ENCODE data around the gene CDC14A.

Gene CDC14A

DNA sequence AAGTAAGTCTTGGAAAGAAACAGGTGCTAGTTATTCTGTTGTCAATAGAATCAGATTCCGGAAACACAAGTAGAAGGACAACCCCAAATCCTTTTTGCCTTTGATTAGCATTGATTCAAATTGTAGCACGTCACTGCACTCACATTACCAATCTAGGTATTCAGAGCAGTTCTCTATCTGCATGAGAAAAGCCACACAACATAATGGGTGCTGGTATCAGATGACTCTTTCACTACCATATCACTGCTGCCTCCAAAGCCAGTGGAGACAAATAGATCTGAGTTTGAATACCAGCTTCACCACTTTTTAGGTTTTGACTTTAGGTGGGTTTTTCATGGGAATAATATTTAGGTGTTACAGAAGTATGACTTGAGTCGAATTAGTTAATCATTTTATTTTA is 47.4 kb upstream of the CDC14A start:
- no peak overlapping the region for H3K9ac ChIP-seq (ENCODE audit: low read length)
- WGBS: 93% methylated on average over 2 of the region's 3 CpGs
- H3K4ac ChIP-seq (ENCODE audit: low read depth in 1 of 2, low read length in 2 of 2): no peak overlapping the region
- H3K4me3 ChIP-seq (ENCODE audit: insufficient read depth in 1 of 2, low read depth in 1 of 2, low read length in 2 of 2): no peak overlapping the region
- no peak overlapping the region for H4K91ac ChIP-seq (ENCODE audit: low read length)
- H3K27me3 ChIP-seq (ENCODE audit: control insufficient read depth in 1 of 2, insufficient read depth in 1 of 2, low read length in 2 of 2): no peaks in the 10 kb centered on the region
- DNase-seq: no peak
- no peaks in the 10 kb centered on the region for H3K36me3 ChIP-seq (ENCODE audit: control insufficient read depth in 1 of 2, insufficient read depth in 2 of 2, low read depth in 1 of 2, low read length in 2 of 2)
- no peak overlapping the region for H3K4me2 ChIP-seq (ENCODE audit: low read length, poor library complexity, severe bottlenecking)
- H2BK5ac ChIP-seq (ENCODE audit: low read depth, low read length, poor library complexity, severe bottlenecking): no peak overlapping the region
- H3K79me1 ChIP-seq (replicated peaks; ENCODE audit: low read length, poor library complexity, severe bottlenecking): no peaks in the 10 kb centered on the region
- no peak overlapping the region for H3K23ac ChIP-seq (ENCODE audit: low read length in 2 of 2)
- H2AK5ac ChIP-seq (ENCODE audit: low read length, severe bottlenecking): no peak overlapping the region
- H3K4me1 ChIP-seq (ENCODE audit: control insufficient read depth, insufficient read depth, low read depth, low read length): no peaks in the 10 kb centered on the region
- H3K9me3 ChIP-seq (ENCODE audit: control insufficient read depth, low read length): no peaks in the 10 kb centered on the region
- no peak overlapping the region for H4K8ac ChIP-seq (ENCODE audit: low read length)
- H3K18ac ChIP-seq (ENCODE audit: low read depth in 1 of 2, low read length in 2 of 2): no peak overlapping the region
- H3K27ac ChIP-seq (ENCODE audit: low read length, poor library complexity, severe bottlenecking): no peak overlapping the region
- H2BK120ac ChIP-seq (ENCODE audit: low read depth, low read length): no peak overlapping the region
- H2BK15ac ChIP-seq (ENCODE audit: low read depth, poor library complexity, severe bottlenecking): no peak overlapping the region
- H2BK12ac ChIP-seq (ENCODE audit: low read length in 2 of 2): no peak overlapping the region
- H3K14ac ChIP-seq (ENCODE audit: low read length in 2 of 2): no peak overlapping the region
- H2AFZ ChIP-seq (ENCODE audit: low read depth, low read length): no peak overlapping the region

DNA sequence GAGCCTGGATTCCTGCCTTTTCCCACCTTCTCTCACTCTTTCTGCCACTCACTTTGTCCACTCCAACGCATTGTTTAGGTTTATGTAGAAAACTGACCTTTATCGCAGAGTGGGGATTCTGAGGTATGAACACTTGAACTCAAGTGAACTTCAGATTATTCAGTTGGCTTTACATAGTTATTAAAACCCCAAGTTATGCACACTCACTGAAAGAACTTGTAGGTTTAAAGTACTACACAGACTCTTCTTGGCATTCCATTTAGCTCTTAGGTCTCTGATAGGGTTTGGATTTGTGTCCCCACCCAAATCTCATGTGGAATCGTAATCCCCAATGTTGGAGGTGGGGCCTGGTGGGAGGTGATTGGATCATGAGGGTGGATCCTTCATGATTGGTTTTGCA is 46.4 kb upstream of the CDC14A start:
- no peak overlapping the region for H3K4ac ChIP-seq (ENCODE audit: low read depth in 1 of 2, low read length in 2 of 2)
- no peaks in the 10 kb centered on the region for H3K9me3 ChIP-seq (ENCODE audit: control insufficient read depth, low read length)
- H2AK5ac ChIP-seq (ENCODE audit: low read length, severe bottlenecking): no peak overlapping the region
- H3K18ac ChIP-seq (ENCODE audit: low read depth in 1 of 2, low read length in 2 of 2): no peak overlapping the region
- no peak overlapping the region for H4K91ac ChIP-seq (ENCODE audit: low read length)
- DNase-seq: no peak
- no peak overlapping the region for H2AFZ ChIP-seq (ENCODE audit: low read depth, low read length)
- H3K4me3 ChIP-seq (ENCODE audit: insufficient read depth in 1 of 2, low read depth in 1 of 2, low read length in 2 of 2): no peak overlapping the region
- no peaks in the 10 kb centered on the region for H3K36me3 ChIP-seq (ENCODE audit: control insufficient read depth in 1 of 2, insufficient read depth in 2 of 2, low read depth in 1 of 2, low read length in 2 of 2)
- H3K4me2 ChIP-seq (ENCODE audit: low read length, poor library complexity, severe bottlenecking): no peak overlapping the region
- H3K14ac ChIP-seq (ENCODE audit: low read length in 2 of 2): no peak overlapping the region
- no peak overlapping the region for H3K23ac ChIP-seq (ENCODE audit: low read length in 2 of 2)
- no peak overlapping the region for H2BK5ac ChIP-seq (ENCODE audit: low read depth, low read length, poor library complexity, severe bottlenecking)
- no peak overlapping the region for H2BK15ac ChIP-seq (ENCODE audit: low read depth, poor library complexity, severe bottlenecking)
- H4K8ac ChIP-seq (ENCODE audit: low read length): no peak overlapping the region
- H2BK12ac ChIP-seq (ENCODE audit: low read length in 2 of 2): no peak overlapping the region
- H3K4me1 ChIP-seq (ENCODE audit: control insufficient read depth, insufficient read depth, low read depth, low read length): no peaks in the 10 kb centered on the region
- 67% methylated on average over 1 of the region's 3 CpGs for WGBS
- no peak overlapping the region for H2BK120ac ChIP-seq (ENCODE audit: low read depth, low read length)
- no peak overlapping the region for H3K9ac ChIP-seq (ENCODE audit: low read length)
- H3K27ac ChIP-seq (ENCODE audit: low read length, poor library complexity, severe bottlenecking): no peak overlapping the region
- H3K27me3 ChIP-seq (ENCODE audit: control insufficient read depth in 1 of 2, insufficient read depth in 1 of 2, low read length in 2 of 2): no peaks in the 10 kb centered on the region
- no peaks in the 10 kb centered on the region for H3K79me1 ChIP-seq (replicated peaks; ENCODE audit: low read length, poor library complexity, severe bottlenecking)

DNA sequence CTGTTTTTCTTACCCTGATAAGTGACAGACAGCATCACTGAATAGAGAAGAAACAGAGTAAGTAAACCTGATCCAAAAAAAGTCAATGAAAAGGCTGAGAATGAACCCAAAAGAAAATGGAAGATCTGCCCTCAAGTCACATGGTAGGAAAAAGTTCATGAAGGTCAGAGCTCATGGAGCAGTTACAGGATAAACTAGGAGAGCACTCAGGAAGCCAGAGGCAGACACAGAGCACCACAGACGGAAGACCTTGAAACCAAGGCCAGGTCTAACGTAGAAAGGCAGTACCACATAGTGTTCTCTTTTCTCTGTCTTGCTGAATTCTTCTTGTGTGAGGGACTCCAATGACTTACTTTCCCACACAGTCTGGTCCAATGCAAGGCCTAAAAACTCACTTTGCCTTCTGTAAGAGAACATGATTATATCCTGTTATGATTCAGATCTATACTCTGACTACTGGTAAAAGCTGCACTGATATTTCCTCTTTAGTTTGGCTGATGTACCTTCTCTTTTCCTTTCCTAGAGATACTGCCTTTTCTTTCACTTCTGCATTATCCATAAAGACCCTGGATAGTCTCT is 45.5 kb upstream of the CDC14A start:
- Histone ChIP-seq H3K4me3 (ENCODE audit: insufficient read depth in 1 of 2, low read depth in 1 of 2, low read length in 2 of 2) (no peak overlapping the region), H3K4ac (ENCODE audit: low read depth in 1 of 2, low read length in 2 of 2) (no peak overlapping the region), H3K27ac (ENCODE audit: low read length, poor library complexity, severe bottlenecking) (no peak overlapping the region), H3K18ac (ENCODE audit: low read depth in 1 of 2, low read length in 2 of 2) (no peak overlapping the region), H2BK15ac (ENCODE audit: low read depth, poor library complexity, severe bottlenecking) (no peak overlapping the region), H3K9me3 (ENCODE audit: control insufficient read depth, low read length) (no peaks in the 10 kb centered on the region), H2AFZ (ENCODE audit: low read depth, low read length) (no peak overlapping the region), H3K36me3 (ENCODE audit: control insufficient read depth in 1 of 2, insufficient read depth in 2 of 2, low read depth in 1 of 2, low read length in 2 of 2) (no peaks in the 10 kb centered on the region), H4K91ac (ENCODE audit: low read length) (no peak overlapping the region), H3K79me1 (replicated peaks; ENCODE audit: low read length, poor library complexity, severe bottlenecking) (no peaks in the 10 kb centered on the region), H2BK120ac (ENCODE audit: low read depth, low read length) (no peak overlapping the region), H2AK5ac (ENCODE audit: low read length, severe bottlenecking) (no peak overlapping the region), H3K23ac (ENCODE audit: low read length in 2 of 2) (no peak overlapping the region), H3K4me2 (ENCODE audit: low read length, poor library complexity, severe bottlenecking) (no peak overlapping the region), H3K9ac (ENCODE audit: low read length) (no peak overlapping the region), H2BK12ac (ENCODE audit: low read length in 2 of 2) (no peak overlapping the region), H2BK5ac (ENCODE audit: low read depth, low read length, poor library complexity, severe bottlenecking) (no peak overlapping the region), H3K14ac (ENCODE audit: low read length in 2 of 2) (no peak overlapping the region), H3K27me3 (ENCODE audit: control insufficient read depth in 1 of 2, insufficient read depth in 1 of 2, low read length in 2 of 2) (no peaks in the 10 kb centered on the region), H3K4me1 (ENCODE audit: control insufficient read depth, insufficient read depth, low read depth, low read length) (no peaks in the 10 kb centered on the region), H4K8ac (ENCODE audit: low read length) (no peak overlapping the region)
- DNase-seq: no peak
- 88% methylated on average over 2 of the region's 2 CpGs for WGBS

DNA sequence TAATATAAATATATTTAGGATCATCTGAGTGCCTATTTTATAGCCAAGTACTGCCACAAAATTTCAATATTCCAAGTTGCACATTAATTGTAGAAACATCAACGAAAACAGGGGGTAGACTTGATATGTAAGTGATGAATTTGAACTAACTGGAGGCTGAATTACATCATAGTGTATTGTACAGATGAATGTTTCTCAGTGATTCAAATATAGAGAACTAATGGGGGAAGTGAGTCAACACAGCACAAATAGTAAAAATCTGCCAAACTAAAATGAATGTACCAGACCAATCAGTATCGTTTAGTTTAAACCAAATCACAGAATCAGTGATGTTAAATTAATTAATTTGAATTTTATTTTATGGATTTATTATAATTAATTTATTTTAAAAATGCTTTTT is 43.5 kb upstream of the CDC14A start:
- Histone ChIP-seq H2BK15ac (ENCODE audit: low read depth, poor library complexity, severe bottlenecking) (no peak overlapping the region), H3K36me3 (ENCODE audit: control insufficient read depth in 1 of 2, insufficient read depth in 2 of 2, low read depth in 1 of 2, low read length in 2 of 2) (no peaks in the 10 kb centered on the region), H3K23ac (ENCODE audit: low read length in 2 of 2) (no peak overlapping the region), H3K79me1 (replicated peaks; ENCODE audit: low read length, poor library complexity, severe bottlenecking) (no peaks in the 10 kb centered on the region), H3K9me3 (ENCODE audit: control insufficient read depth, low read length) (no peaks in the 10 kb centered on the region), H3K4me3 (ENCODE audit: insufficient read depth in 1 of 2, low read depth in 1 of 2, low read length in 2 of 2) (no peak overlapping the region), H4K91ac (ENCODE audit: low read length) (no peak overlapping the region), H2AFZ (ENCODE audit: low read depth, low read length) (no peak overlapping the region), H3K18ac (ENCODE audit: low read depth in 1 of 2, low read length in 2 of 2) (no peak overlapping the region), H3K27ac (ENCODE audit: low read length, poor library complexity, severe bottlenecking) (no peak overlapping the region), H3K4ac (ENCODE audit: low read depth in 1 of 2, low read length in 2 of 2) (no peak overlapping the region), H3K4me1 (ENCODE audit: control insufficient read depth, insufficient read depth, low read depth, low read length) (no peaks in the 10 kb centered on the region), H2BK12ac (ENCODE audit: low read length in 2 of 2) (no peak overlapping the region), H4K8ac (ENCODE audit: low read length) (no peak overlapping the region), H3K4me2 (ENCODE audit: low read length, poor library complexity, severe bottlenecking) (no peak overlapping the region), H2BK120ac (ENCODE audit: low read depth, low read length) (no peak overlapping the region), H3K27me3 (ENCODE audit: control insufficient read depth in 1 of 2, insufficient read depth in 1 of 2, low read length in 2 of 2) (no peaks in the 10 kb centered on the region), H3K14ac (ENCODE audit: low read length in 2 of 2) (no peak overlapping the region), H2BK5ac (ENCODE audit: low read depth, low read length, poor library complexity, severe bottlenecking) (no peak overlapping the region), H2AK5ac (ENCODE audit: low read length, severe bottlenecking) (no peak overlapping the region), H3K9ac (ENCODE audit: low read length) (no peak overlapping the region)
- 67% methylated on average over 1 of the region's 2 CpGs for WGBS
- no peak for DNase-seq
